ENCODE results near the gene GGA3.

The GGA3 gene

DNA sequence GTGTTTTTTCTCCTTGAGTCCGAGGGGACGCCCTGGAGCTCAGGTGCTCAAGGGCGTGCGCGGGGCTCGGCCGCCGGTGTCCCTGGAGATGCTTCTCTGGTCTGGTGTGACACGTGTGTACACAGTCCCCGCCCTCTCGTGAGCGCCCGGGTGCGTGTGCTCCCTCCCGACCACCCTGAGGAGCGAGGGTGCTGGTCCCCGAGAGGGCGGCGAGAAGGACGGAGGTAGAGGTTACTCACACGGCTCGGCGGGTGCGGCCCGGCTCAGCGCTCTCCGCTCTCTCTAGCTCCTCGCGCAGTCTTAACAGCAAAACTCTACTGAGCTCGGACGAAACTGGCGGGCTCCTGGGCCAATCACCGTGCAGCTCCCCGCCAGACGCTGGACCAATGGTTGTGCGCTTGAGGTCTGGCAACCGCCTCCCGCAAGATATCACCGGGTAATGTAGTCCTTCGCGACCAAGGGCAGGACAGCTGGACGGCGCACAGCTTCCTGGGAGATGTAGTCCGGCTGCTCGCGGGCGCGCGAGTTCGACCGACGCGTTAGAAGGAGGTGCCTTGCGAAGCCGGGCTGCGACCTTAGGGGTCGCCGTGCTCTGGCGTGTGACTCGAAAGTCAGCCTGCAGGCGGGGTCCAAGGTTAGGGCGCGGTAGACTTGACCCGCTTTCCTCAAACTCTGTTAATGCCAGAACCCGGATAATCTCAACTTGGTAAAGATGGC is 27.9 kb upstream of the GGA3 start, which contains the start of gene SLC25A19:
SLC25A19 (minus strand) TSS at position 319 of the 717 bp plus-strand sequence. CDS start 2,669 bp downstream, outside the sequence.
- H3K9me2 ChIP-seq (replicated peaks; ENCODE audit: control insufficient read depth, low read length), result no peaks in the 10 kb centered on the region
- H3K27ac ChIP-seq (ENCODE audit: low read depth, low read length), result peak within 1 kb of the TSS; percentile 77
- no peak for TF ChIP-seq EZH2phosphoT487 (IDR thresholded peaks at IDR 0.05; ENCODE audit: borderline replicate concordance, low read length)
- TF ChIP-seq, protein P1, sequence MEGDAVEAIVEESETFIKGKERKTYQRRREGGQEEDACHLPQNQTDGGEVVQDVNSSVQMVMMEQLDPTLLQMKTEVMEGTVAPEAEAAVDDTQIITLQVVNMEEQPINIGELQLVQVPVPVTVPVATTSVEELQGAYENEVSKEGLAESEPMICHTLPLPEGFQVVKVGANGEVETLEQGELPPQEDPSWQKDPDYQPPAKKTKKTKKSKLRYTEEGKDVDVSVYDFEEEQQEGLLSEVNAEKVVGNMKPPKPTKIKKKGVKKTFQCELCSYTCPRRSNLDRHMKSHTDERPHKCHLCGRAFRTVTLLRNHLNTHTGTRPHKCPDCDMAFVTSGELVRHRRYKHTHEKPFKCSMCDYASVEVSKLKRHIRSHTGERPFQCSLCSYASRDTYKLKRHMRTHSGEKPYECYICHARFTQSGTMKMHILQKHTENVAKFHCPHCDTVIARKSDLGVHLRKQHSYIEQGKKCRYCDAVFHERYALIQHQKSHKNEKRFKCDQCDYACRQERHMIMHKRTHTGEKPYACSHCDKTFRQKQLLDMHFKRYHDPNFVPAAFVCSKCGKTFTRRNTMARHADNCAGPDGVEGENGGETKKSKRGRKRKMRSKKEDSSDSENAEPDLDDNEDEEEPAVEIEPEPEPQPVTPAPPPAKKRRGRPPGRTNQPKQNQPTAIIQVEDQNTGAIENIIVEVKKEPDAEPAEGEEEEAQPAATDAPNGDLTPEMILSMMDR (IDR thresholded peaks at IDR 0.05; ENCODE audit: low read depth, low read length, poor library complexity, severe bottlenecking), result peak; percentile 23
- peaks cover 44% of the 10 kb centered on the region for H3K79me2 ChIP-seq (ENCODE audit: control insufficient read depth, low read length)
- H3K4me1 ChIP-seq (ENCODE audit: control insufficient read depth, low read length), result peaks cover 23% of the 10 kb centered on the region
- H4K20me1 ChIP-seq (ENCODE audit: control insufficient read depth, insufficient read depth, low read depth, low read length), result no peaks in the 10 kb centered on the region
- no peaks in the 10 kb centered on the region for H3K27me3 ChIP-seq (ENCODE audit: control insufficient read depth, low read length)
- H3K9me3 ChIP-seq (ENCODE audit: control insufficient read depth, insufficient read depth, low read length), result no peaks in the 10 kb centered on the region
- H3K4me2 ChIP-seq (ENCODE audit: low read length), result peak within 1 kb of the TSS; percentile 98
- H3K36me3 ChIP-seq (ENCODE audit: control insufficient read depth, low read length), result peaks cover 41% of the 10 kb centered on the region
- H3K4me3 ChIP-seq (ENCODE audit: low read length), result peak within 1 kb of the TSS; percentile 95
- H3F3A ChIP-seq (ENCODE audit: control insufficient read depth, insufficient read depth), result peaks cover 21% of the 10 kb centered on the region

DNA sequence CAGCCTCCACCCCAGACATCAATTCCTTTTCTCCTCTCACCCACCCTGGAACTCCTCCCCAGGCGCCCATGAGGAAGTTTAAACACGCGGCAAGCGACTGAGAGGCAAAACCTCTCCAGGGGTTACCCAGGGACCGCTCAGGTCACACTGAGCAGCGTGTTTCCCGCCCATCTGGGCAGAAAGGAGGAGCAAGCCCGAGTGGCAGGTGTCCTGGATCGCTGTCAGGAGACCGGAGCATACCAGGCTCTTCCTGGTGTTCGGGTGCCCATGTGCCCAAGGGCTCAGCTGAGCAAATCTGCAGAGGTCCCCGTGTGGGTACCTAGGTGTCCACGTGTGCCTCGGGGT is 27.3 kb upstream of the GGA3 start:
- Histone ChIP-seq H3K27ac (ENCODE audit: low read depth, low read length) (peak overlapping the region; percentile 77), H3K36me3 (ENCODE audit: control insufficient read depth, low read length) (peaks cover 41% of the 10 kb centered on the region), H3K4me3 (ENCODE audit: low read length) (peak overlapping the region; percentile 95), H3K4me2 (ENCODE audit: low read length) (peak overlapping the region; percentile 98), H3F3A (ENCODE audit: control insufficient read depth, insufficient read depth) (peaks cover 17% of the 10 kb centered on the region), H3K9me2 (replicated peaks; ENCODE audit: control insufficient read depth, low read length) (no peaks in the 10 kb centered on the region), H3K9me3 (ENCODE audit: control insufficient read depth, insufficient read depth, low read length) (no peaks in the 10 kb centered on the region), H4K20me1 (ENCODE audit: control insufficient read depth, insufficient read depth, low read depth, low read length) (no peaks in the 10 kb centered on the region), H3K4me1 (ENCODE audit: control insufficient read depth, low read length) (peaks cover 22% of the 10 kb centered on the region), H3K79me2 (ENCODE audit: control insufficient read depth, low read length) (peaks cover 45% of the 10 kb centered on the region), H3K27me3 (ENCODE audit: control insufficient read depth, low read length) (no peaks in the 10 kb centered on the region)
- TF ChIP-seq EZH2phosphoT487 (IDR thresholded peaks at IDR 0.05; ENCODE audit: borderline replicate concordance, low read length), result no peak

DNA sequence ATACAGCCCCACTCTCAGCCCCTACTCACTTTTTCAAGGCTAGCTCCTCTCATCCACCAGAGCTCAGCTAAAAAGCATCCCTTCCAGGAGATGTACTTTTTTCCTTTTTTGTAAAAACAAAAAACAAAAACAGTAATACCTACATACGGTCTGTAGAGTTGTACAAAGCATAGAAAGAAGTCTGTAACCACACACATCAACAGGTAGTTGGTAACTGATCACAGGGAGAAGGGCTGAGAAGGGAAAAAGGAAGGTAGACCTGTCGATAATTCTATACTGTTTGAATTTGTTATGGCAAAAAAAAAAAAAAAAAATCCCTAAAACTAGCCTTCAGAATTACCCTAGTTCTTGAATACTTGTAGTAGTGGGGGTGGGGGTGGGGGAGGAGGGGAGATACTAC is 27.0 kb upstream of the GGA3 start:
- peaks cover 48% of the 10 kb centered on the region for H3K79me2 ChIP-seq (ENCODE audit: control insufficient read depth, low read length)
- H3K36me3 ChIP-seq (ENCODE audit: control insufficient read depth, low read length), result peaks cover 45% of the 10 kb centered on the region
- H3K27ac ChIP-seq (ENCODE audit: low read depth, low read length), result peak overlapping the region; percentile 77
- peaks cover 17% of the 10 kb centered on the region for H3F3A ChIP-seq (ENCODE audit: control insufficient read depth, insufficient read depth)
- H3K27me3 ChIP-seq (ENCODE audit: control insufficient read depth, low read length), result no peaks in the 10 kb centered on the region
- no peaks in the 10 kb centered on the region for H3K9me3 ChIP-seq (ENCODE audit: control insufficient read depth, insufficient read depth, low read length)
- H3K4me1 ChIP-seq (ENCODE audit: control insufficient read depth, low read length), result peaks cover 22% of the 10 kb centered on the region
- TF ChIP-seq, protein P1 (IDR thresholded peaks at IDR 0.05; ENCODE audit: low read depth, low read length, poor library complexity, severe bottlenecking), result no peak
- no peak for TF ChIP-seq EZH2phosphoT487 (IDR thresholded peaks at IDR 0.05; ENCODE audit: borderline replicate concordance, low read length)
- H3K9me2 ChIP-seq (replicated peaks; ENCODE audit: control insufficient read depth, low read length), result no peaks in the 10 kb centered on the region
- H4K20me1 ChIP-seq (ENCODE audit: control insufficient read depth, insufficient read depth, low read depth, low read length), result no peaks in the 10 kb centered on the region
- H3K4me2 ChIP-seq (ENCODE audit: low read length), result peak overlapping the region; percentile 98
- peak overlapping the region; percentile 95 for H3K4me3 ChIP-seq (ENCODE audit: low read length)

DNA sequence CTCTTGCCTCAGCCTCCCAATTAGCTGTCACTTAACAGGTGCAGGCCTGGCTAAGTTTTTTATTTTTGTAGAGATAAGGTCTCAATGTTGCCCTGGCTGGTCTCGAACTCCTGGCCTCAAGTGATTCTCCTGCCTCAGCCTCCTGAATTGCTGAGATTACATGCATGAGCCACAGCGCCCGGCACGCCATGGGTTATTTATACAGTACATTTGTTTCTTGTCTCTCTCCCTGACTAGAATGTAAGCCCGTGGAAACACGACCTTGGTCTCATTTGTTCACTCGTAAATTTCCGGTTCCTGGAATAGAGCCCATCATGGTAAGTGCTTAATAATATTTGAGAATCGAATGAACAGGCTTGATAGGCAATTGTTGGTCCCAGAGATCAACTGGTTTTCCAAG is 25.8 kb upstream of the GGA3 start:
- Histone ChIP-seq H3K36me3 (ENCODE audit: control insufficient read depth, low read length) (peaks cover 49% of the 10 kb centered on the region), H3K27me3 (ENCODE audit: control insufficient read depth, low read length) (no peaks in the 10 kb centered on the region), H3F3A (ENCODE audit: control insufficient read depth, insufficient read depth) (peaks cover 14% of the 10 kb centered on the region), H3K27ac (ENCODE audit: low read depth, low read length) (no peak overlapping the region), H3K4me1 (ENCODE audit: control insufficient read depth, low read length) (peaks cover 22% of the 10 kb centered on the region), H3K4me3 (ENCODE audit: low read length) (peak overlapping the region; percentile 95), H3K4me2 (ENCODE audit: low read length) (peak overlapping the region; percentile 98), H3K79me2 (ENCODE audit: control insufficient read depth, low read length) (peaks cover 49% of the 10 kb centered on the region), H4K20me1 (ENCODE audit: control insufficient read depth, insufficient read depth, low read depth, low read length) (no peaks in the 10 kb centered on the region), H3K9me3 (ENCODE audit: control insufficient read depth, insufficient read depth, low read length) (no peaks in the 10 kb centered on the region), H3K9me2 (replicated peaks; ENCODE audit: control insufficient read depth, low read length) (no peaks in the 10 kb centered on the region)
- TF ChIP-seq, protein P1 (IDR thresholded peaks at IDR 0.05; ENCODE audit: low read depth, low read length, poor library complexity, severe bottlenecking), result no peak
- TF ChIP-seq EZH2phosphoT487 (IDR thresholded peaks at IDR 0.05; ENCODE audit: borderline replicate concordance, low read length), result no peak
